NOMO-1 (cell line): Measurements from ENCODE around the gene OR2A25.
"Not testable (repeated sequence)": the region's sequence is repeated elsewhere in the genome, so short reads cannot be mapped to it uniquely, and the experiment has no call there.

ENCODE experiments used
- DNase-seq, 2 experiments: peaks; one replicate each; lab custom pipeline; 2025; ENCODE audit not compliant: unreplicated experiment in 2 of 2; lab: John Stamatoyannopoulos, UW

Gene OR2A25, protein sequence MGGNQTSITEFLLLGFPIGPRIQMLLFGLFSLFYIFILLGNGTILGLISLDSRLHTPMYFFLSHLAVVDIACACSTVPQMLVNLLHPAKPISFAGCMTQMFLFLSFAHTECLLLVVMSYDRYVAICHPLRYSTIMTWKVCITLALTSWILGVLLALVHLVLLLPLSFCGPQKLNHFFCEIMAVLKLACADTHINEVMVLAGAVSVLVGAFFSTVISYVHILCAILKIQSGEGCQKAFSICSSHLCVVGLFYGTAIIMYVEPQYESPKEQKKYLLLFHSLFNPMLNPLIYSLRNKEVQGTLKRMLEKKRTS

DNA sequence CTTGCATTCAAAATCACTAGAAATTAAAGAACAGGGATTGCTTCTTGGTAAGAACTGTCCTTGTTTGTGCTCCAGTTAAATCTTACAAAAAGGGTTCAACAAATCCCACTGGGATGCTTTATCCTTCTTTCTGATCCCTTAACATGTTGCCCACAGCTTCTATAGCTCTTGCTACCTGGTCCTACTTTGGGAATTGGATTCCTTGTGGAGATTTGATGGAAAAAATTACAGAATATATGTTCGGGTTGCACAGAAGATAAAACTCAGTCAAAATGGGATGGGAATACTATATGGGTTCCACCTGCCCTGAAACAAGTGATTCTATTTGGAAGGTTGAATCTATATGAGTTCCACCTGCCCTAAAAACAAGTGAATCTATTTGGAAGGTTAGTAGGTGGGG, at the start of gene OR2A25:
OR2A25 (plus strand) TSS at position 301 of the 400 bp plus-strand sequence. CDS start 4,409 bp downstream, outside the sequence.
- no peak for DNase-seq

DNA sequence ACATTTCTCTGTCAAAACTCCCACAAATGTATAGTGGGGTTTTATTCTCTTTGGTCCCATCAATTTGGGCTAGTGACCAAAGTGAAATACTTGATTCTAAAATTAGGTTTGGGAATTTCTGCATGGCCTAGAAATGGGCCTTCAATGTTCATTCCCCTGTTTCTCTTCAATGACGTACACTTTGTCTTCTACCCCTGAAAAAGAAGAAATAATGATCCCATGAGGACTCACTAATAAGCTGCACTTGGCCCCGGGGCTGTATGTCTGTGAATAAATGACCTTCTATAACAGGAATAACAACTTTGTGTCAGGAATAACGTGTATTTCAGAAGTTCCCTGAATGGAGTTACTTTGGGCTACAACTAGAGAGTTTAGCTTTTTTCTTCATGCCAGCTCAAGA, 49.3 kb upstream of the OR2A25 start:
- DNase-seq, result no peak

DNA sequence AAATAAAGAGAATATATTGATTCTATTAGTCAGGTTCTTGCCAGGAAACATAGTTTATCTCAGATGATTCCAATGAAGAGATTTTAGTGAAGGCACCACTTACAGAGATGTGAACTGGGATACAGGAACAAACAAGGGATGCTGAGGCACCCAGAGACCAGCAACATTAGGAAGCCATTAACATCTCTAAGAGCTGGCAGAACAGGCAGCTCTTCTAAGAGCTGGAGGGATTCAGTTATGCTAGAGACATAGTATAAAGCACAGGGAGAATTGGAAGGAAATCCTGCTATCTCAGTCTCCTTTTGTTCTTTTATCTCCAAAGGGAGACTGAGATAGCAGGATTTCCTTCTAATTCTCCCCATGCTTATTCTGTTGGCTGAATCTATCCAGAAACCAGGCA, 47.4 kb upstream of the OR2A25 start:
- DNase-seq, result no peak

DNA sequence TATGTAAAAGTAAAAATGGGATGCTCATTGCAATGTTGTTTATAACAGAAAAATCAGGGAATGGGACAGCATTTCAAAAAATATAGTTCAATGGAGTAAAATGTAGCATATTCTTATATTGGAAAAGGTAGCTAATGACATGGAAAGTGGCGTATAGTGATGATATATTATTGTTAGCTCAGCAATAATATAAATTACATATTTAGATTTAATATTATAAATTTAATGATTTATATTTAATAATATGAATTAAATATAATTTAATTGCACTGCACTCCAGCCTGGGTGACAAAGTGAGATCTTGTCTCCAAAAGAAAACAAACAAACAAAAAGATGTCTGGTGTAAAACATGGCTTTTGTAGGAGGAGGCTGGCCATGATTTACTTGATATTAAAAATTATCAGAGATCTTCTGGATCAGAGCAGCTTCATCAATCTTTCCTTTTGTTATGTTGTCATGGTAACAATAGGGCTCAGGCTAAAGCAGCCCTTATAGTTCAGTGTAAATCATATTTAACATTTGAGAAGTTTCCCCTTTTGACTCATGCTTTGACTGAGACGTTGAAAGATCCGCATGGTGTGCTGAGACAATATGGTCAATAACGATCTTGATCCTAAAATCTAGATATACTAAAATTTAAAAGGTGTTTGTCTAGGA, 46.3 kb upstream of the OR2A25 start:
- DNase-seq, result no peak

DNA sequence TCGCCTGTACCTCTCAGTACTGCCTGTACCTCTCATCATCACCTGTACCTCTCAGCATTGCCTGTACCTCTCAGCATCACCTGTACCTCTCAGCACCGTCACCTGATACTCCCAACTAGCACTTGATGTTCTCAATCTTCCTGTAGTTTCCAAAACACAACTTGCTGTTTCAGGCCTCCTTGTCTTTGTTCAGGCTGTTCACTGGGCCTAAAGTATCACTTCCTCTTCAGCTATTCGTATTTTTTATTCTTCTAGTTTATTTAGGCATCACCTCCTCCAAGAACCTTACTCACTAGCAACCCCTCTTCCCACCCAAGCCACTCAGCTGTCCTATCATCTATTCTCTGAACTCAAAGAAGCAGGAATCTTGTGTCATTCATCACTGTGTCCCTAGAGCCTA, 45.4 kb upstream of the OR2A25 start:
- no peak for DNase-seq

DNA sequence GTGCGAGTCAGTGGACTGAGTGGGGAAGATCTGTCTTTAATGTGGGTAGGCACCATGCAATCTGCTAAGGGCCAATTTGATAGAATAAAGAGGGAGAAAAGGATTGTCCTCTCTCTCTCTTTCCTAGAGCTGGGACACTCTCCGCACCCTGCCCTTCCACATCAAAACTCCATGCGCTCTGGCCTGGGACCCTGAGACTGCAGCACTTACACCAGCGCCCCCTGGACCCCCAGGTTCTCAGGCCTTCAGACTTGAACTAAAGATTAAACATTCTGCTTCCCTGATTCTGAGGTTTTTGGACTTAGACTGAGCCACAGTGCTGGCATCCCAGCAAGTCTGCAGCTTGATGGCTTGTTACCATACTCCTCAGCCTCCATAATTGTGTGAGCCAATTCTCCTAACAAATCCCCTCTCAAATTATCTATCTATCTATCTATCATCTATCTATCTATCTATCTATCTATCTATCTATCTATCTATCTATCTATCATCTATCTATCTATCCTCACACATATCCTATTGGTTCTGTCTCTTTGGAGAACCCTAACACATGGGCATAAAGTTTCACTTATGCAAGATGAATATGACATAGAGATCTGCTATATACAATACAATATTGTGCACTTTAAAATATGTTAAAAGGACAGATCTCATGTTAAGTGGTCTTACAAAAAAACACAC, 43.3 kb upstream of the OR2A25 start:
- DNase-seq, result no peak

DNA sequence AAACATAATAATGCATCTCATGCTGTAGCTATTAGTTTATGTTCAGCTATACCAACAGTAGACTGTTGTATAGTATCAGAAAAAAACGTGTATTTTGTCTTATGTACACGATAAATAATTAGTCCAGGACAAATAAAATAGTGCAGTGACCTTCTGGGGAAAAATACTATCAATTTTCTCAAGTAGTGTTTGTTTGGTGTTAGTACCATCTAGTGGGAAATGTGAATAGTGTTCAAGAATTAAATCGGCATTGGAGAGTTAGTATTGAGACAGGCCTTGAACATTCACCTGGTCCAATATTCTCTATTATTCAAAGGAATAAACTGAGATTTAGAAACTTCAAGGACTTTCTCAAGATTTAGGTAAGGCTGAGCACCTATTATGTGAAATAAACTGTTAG, 42.5 kb upstream of the OR2A25 start:
- DNase-seq, result no peak

DNA sequence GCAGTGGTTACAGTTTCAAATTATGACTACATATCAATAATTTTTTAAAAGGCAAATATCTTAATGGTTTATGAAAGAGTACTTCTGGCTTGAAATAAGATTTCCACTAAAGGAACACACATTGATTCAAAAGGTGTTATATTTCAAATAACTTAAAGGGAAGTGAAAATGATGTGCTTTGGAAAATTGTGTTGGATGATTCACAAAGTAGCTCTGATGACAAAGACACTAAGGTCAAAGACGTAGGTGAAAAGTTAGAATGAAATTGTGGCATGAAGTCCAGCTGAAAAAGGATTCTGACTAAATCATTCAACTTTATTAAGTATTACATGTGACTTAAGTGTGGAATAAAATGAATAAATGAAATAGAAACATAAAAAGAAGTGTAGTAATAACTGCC, 41.6 kb upstream of the OR2A25 start:
- DNase-seq, result no peak

DNA sequence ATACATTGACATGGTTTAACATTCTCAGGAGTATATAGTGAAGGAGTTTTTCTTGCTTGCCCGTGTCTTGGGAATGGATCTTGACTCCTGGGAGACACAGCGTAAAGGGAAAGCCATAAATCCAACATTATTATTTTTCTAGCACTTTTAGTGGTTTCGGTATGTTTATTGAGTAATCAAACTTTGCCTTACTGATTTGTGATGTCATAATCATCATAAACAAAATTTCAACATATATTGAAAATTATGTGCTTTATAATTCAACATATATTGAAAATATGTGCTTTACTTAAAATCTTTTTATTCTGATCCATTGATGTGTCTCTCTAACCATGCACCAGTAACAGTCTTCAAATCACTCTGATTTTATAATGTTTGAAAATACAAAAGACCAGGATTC, 41.1 kb upstream of the OR2A25 start:
- DNase-seq, result no peak

DNA sequence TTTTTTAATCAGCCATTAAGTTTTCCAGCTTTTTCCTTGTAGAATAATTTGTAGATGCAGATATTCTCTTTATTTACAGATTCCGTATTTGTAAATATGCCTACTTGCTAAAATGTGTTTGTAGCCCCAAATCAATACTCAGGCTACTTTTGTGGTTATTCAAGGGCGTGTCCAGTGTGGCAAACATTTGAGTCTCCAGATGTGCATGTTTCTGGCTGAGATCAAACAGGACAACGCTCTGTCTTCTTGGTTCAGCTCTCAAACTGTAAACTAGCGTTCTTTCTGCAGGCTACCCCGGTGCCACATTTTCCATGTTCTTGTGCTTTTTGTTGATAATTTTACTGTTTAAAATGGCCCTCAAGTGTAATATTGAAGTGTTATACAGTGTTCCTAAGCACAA, 37.1 kb upstream of the OR2A25 start:
- no peak for DNase-seq

DNA sequence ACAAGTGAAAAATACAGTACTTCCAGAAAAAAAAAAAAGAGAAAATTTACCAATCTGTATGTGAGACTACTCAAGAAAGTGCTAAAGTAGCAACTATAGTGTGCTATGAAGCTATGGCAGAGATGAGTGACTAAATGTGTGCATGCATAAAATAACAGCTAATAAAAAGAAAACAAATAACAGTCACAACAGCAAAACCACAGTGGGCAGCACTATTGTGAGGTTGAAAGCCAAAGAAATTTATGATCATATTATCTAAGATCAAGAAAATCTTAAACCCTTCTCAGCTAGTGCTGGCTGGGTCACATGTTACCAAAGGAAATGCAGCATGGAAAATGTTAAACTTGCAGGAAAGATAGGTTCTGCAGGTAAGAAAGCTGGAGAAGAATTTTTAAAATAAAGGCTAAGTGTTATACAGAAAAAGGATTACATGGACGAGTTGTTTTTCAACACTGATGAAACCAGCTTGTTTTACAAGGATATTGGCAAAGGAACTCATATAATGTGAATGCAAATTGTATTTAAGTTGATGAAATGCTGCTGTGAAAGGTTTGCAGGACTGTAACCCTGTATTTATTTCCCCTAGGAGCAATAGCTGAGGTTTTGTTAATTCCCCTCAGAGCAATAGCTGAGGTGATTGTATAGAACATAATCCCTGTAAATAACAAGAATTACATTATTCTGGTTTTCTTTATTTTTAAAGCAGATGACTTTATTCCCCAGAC, 36.5 kb upstream of the OR2A25 start:
- no peak for DNase-seq

DNA sequence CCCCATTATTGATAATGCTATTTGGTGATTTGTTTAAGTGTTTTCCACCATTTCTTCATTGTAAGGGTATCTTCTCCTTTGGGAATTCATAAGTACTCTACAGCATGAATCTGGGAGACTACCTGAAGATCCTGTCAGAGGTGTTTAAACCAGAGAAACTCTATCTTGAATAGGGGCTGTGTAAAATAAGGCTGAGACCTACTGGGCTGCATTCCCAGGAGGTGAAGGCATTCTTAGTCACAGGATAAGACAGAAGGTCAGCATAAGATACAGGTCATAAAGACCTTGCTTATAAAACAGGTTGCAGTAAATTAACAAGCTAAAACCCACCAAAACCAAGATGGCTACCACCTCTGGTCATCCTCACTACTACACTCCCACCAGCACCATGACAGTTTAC, 34.2 kb upstream of the OR2A25 start:
- DNase-seq, result no peak

DNA sequence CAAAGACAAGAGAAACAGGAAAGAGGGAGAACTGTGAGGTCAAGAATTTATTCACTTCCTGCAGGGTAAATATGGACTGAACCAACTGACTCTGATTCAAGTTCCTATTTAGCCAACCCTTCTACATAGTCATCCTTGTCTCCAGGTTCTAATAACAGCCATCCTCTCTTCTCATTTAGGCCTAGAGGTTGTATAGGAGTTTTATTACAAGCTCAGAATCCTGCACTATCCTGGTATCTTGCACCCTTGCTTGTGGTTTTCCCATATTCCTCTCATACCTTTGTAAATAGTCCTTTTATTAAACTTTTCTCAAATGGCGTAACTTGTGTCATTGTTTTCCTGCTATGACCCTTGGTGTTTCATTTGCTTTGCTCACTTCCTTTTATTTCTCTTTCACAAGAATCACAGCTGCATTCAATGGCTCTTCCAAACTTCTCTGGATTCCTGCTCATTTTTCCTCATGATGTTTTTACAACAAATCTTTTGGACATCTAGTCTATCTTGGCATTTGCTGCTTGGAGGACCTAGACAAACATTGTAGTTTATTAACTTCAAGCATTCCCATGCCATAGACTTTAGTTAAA, 33.2 kb upstream of the OR2A25 start:
- DNase-seq, result no peak

DNA sequence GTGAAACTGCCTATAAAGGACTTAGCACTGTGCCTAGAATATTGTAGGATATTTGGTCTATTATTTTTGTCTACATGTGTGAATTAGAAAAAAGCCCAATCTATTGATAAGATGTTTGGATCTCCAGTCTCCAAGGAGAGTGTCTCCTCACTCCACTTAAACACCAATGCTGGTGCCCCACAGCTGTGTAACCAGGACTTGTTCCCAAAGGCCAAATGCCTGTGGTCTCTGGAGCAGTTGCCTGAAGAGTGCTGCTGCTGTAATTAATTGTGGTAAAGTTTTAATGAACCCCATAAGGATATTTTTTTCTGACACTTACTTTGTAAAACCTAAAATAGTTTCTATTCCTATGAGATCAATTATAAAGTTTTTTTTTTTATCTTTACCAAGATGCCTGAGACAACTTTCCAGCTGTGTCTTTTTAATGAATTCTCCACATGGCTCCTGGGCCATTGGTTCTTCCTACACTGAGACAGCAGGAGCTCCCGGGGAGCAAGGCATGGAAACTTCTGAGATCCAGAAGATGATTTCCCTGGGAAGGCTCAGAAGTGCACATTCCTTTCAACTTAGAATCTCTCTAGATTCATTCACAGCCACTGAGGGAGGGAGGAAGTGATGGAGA, 32.1 kb upstream of the OR2A25 start:
- no peak for DNase-seq

DNA sequence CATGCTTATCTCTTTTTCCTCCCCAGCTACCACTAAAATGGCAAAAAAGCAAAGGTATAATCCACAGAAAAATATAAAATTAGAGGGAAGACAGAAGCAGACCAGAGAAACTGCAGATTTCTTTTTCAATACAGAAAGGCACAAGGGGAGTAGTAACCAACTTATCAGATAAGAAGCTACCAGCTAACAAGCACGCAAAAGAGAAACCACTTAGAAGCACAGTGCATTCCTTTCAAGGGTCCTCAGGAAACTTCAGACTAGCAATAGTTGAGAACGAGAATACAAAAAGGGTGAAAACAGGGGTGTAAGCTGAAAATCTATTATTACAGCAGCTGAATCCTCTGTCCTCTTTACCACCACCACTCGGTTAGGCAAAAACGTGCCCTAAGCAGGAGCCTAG, 30.7 kb upstream of the OR2A25 start:
- no peak for DNase-seq

DNA sequence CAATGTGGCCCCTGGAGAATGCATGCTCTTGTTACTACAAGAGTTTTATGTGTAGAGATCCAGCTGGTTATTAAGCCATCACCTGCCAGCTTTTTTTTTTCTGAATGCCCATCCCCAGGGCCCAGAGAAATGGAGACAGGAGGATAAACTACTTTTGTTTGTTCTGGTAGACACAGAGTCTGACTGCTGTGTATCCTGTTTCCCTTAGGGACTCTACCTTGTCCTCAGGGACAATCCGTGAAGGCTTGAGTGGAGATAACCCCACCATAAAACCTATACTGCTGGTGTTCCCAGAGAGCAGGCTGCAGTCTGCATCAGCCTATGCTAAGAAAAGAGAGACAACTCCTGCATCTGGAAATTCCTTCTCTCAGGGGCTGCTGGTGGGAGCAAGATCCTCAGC, 21.0 kb upstream of the OR2A25 start, which contains the start of gene OR2A5:
OR2A5 (plus strand) TSS at position 301 of the 400 bp plus-strand sequence. CDS start 1,454 bp downstream, outside the sequence.
- DNase-seq, result no peak

DNA sequence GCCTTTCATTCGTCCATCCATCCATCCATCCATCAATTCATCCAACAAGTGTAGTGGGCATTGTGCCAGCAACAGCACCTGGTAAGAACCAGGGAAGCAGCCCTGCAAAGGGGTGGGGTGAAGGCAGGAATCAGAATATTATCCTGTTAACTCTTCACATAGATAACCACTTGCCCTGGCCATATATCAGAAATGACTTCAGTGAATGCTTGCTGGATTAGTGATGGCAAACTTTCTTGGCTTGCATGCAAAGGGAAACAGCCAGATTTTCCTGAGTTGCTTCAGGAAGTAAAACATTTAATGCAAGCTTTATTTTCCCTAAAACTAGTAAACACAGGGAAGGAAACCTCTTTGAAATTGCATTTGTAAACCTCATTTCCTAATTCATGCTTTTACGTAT, 20.1 kb upstream of the OR2A25 start:
- DNase-seq, result no peak

DNA sequence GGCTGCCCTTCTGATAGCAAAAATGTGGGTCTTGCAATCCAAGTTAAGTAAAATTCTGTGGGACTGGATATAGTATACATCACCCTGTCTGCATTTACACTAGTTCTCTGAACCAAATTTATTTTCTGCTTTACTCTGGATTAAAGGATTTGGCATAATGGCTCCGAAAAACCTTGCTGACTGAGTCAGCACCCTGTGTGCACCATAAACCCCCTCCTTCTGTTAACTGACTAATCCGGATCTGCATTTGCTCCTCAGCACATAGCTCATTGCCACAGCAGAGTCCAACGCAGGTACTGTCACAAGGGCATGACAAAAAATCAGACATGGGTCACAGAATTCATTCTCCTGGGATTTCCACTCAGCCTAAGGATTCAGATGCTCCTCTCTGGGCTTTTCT, 19.5 kb upstream of the OR2A25 start:
- DNase-seq, result no peak

DNA sequence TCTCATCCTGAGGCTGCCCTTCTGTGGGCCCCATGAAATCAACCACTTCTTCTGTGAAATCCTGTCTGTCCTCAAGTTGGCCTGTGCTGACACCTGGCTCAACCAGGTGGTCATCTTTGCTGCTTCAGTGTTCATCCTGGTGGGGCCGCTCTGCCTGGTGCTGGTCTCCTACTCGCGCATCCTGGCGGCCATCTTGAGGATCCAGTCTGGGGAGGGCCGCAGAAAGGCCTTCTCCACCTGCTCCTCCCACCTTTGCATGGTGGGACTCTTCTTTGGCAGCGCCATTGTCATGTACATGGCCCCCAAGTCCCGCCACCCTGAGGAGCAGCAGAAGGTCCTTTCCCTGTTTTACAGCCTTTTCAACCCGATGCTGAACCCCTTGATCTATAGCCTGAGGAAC, 18.7 kb upstream of the OR2A25 start:
- DNase-seq, result not testable (repeated sequence)

DNA sequence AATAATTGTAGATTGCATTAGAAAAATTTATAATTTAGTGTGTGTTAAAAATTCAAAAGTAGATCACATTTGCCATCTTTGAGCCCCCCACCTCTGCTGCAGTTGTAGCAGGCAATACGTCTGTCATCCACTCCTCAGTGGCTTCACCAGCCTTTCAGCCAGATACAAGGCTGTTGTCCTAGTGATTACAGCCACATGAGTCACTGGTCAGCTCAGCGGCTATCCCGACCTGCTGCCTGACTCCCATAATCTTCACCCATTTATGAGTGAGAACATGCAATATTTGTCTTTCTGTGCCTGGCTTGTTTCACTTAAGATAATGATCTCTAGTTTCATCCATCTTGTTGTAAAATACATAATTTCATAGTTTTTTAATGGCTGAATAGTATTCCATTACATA, 11.7 kb upstream of the OR2A25 start:
- DNase-seq, result no peak
